Measurements from ENCODE around the gene PDCD2L.
A peak's percentile ranks its signal among the peaks of the same experiment; 100 is the strongest.

The PDCD2L gene, protein sequence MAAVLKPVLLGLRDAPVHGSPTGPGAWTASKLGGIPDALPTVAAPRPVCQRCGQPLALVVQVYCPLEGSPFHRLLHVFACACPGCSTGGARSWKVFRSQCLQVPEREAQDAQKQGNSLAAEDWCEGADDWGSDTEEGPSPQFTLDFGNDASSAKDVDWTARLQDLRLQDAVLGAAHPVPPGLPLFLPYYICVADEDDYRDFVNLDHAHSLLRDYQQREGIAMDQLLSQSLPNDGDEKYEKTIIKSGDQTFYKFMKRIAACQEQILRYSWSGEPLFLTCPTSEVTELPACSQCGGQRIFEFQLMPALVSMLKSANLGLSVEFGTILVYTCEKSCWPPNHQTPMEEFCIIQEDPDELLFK

GRCh38 chr19:34404109-34404909 is at the start of gene PDCD2L:
Gene PDCD2L (plus strand): TSS chr19:34404399. CDS start chr19:34404431, 32 bp downstream.
- Histone ChIP-seq H3K4me3 (ENCODE audit: low read depth, low read length) (peak within 1 kb of the TSS; percentile 87), H3K27ac (peak within 1 kb of the TSS; percentile 66), H3K9me3 (ENCODE audit: severe bottlenecking) (no peaks in the 10 kb centered on the region), H3K27me3 (ENCODE audit: insufficient read depth, low read depth, severe bottlenecking) (no peaks in the 10 kb centered on the region), H3K36me3 (peaks cover 32% of the 10 kb centered on the region)
- DNase-seq: peak; percentile 95
- TF ChIP-seq, protein P1, sequence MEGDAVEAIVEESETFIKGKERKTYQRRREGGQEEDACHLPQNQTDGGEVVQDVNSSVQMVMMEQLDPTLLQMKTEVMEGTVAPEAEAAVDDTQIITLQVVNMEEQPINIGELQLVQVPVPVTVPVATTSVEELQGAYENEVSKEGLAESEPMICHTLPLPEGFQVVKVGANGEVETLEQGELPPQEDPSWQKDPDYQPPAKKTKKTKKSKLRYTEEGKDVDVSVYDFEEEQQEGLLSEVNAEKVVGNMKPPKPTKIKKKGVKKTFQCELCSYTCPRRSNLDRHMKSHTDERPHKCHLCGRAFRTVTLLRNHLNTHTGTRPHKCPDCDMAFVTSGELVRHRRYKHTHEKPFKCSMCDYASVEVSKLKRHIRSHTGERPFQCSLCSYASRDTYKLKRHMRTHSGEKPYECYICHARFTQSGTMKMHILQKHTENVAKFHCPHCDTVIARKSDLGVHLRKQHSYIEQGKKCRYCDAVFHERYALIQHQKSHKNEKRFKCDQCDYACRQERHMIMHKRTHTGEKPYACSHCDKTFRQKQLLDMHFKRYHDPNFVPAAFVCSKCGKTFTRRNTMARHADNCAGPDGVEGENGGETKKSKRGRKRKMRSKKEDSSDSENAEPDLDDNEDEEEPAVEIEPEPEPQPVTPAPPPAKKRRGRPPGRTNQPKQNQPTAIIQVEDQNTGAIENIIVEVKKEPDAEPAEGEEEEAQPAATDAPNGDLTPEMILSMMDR (IDR thresholded peaks at IDR 0.05; ENCODE audit: low read depth, low read length): no peak

DNA sequence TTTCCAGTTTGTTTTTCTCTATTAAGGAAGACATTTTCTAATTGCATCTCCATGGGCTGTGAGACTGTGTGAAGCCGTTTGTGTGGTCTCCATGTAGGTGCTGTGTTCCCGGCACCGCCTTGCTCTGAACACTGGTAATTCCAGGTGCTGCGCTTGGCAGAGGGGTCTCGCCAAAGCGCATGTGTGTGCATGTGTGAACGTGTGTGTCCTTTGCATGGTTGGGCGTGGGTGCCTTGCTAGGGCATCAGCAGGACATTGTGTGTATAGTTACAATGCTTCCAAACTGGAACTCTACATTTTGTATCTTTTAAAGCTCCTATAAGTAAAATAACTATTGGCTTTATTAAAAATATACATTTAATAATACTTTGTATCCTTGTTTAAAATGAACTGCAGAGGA is 49.0 kb upstream of the PDCD2L start:
- TF ChIP-seq, protein P1 (IDR thresholded peaks at IDR 0.05; ENCODE audit: low read depth, low read length): no peak
- H3K9me3 ChIP-seq (ENCODE audit: severe bottlenecking): no peaks in the 10 kb centered on the region
- no peaks in the 10 kb centered on the region for H3K27me3 ChIP-seq (ENCODE audit: insufficient read depth, low read depth, severe bottlenecking)

DNA sequence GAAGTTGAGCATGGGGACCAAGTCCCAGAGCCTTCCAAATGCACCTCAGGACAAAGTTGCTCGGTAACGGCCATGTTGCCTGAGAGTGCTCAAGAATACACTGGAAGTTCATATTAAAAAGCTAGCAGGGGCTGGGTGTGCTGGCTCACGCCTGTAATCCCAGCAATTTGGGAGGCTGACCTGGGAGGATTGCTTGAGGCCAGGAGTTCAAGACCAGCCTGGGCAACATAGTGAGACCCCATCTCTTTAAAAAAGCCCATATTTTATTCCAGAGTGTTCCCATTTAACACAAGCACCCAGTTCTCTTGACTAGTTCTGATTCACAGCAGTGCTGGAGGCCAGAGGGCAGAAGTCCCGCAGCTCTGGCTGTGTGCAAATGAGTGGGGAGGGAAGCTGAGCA is 47.3 kb upstream of the PDCD2L start:
- Histone ChIP-seq H3K36me3 (peaks cover 16% of the 10 kb centered on the region), H3K4me3 (ENCODE audit: low read depth, low read length) (no peak overlapping the region), H3K9me3 (ENCODE audit: severe bottlenecking) (no peaks in the 10 kb centered on the region), H3K27me3 (ENCODE audit: insufficient read depth, low read depth, severe bottlenecking) (no peaks in the 10 kb centered on the region), H3K27ac (no peak overlapping the region)
- DNase-seq: no peak
- TF ChIP-seq, protein P1 (IDR thresholded peaks at IDR 0.05; ENCODE audit: low read depth, low read length): no peak

More for the DNA sequence above, 49.0 kb upstream of the PDCD2L start:
- Histone ChIP-seq H3K36me3 (peaks cover 25% of the 10 kb centered on the region), H3K4me3 (ENCODE audit: low read depth, low read length) (no peak overlapping the region), H3K27ac (no peak overlapping the region)
- no peak for DNase-seq

GRCh38 chr19:34357431-34357830 is 46.8 kb upstream of the PDCD2L start:
- Histone ChIP-seq H3K9me3 (ENCODE audit: severe bottlenecking) (no peaks in the 10 kb centered on the region), H3K4me3 (ENCODE audit: low read depth, low read length) (no peak overlapping the region), H3K36me3 (0 out of 2 replicates have a peak, but pooled peaks cover 15% of the 10 kb centered on the region), H3K27me3 (ENCODE audit: insufficient read depth, low read depth, severe bottlenecking) (no peaks in the 10 kb centered on the region), H3K27ac (no peak overlapping the region)
- no peak for DNase-seq
- TF ChIP-seq, protein P1 (IDR thresholded peaks at IDR 0.05; ENCODE audit: low read depth, low read length): no peak

- 0 out of 2 replicates have a peak, but pooled peaks cover 6% of the 10 kb centered on the region for H3K36me3 ChIP-seq
- TF ChIP-seq, protein P1 (IDR thresholded peaks at IDR 0.05; ENCODE audit: low read depth, low read length): peak; percentile 63
- no peaks in the 10 kb centered on the region for H3K9me3 ChIP-seq (ENCODE audit: severe bottlenecking)
- H3K27me3 ChIP-seq (ENCODE audit: insufficient read depth, low read depth, severe bottlenecking): no peaks in the 10 kb centered on the region
- H3K4me3 ChIP-seq (ENCODE audit: low read depth, low read length): peak overlapping the region; percentile 36
- H3K27ac ChIP-seq: peak overlapping the region; percentile 48
- peak; percentile 95 for DNase-seq
These were observed 44.9 kb upstream of the PDCD2L start for GRCh38 chr19:34359140-34359953.

Data from WERI-Rb-1 (cell line).